Measurements from ENCODE around the gene DAPK1. TPM values are rescaled to one million over a fixed set of nuclear protein-coding genes. Genes with fewer than 3 reads are reported as not detected.

DAPK1 gene
- total and polyA plus RNA-seq, 11 donors, result 1.0 to 52.5 (median 2.3) TPM

DNA sequence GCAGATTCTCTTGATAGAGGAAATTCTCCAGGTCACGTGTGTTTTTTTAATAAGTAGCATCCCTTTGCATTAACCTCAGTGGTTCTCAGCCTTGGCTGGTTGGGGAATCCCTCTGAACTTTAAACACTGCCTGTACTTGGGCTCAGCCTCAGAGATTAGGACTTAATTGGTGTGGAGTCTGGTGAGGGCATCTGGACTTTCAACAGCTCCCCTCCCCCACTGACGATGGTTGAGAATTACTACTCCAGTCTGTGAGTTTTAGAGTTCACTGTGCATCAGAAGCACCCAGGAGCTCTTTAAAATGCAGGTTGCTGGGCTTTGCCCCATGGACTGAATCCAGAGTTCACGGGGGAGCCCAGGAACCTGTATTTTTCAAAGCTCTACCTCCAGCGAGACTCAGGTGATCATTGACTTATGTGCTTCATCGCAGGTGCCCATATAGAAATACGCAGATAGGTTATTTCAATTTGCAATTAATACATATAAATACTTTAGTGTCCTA, 71.4 kb downstream of the DAPK1 start:
- WGBS, 4 donors, result 67 to 81% (median 76%) methylated on average over 6 of the region's 6 CpGs
- intact Hi-C loops (cut with DNase I), result no loop called here
- no peak for ATAC-seq
- TF ChIP-seq POLR2A (IDR thresholded peaks at IDR 0.05) (no peak), CTCF (IDR thresholded peaks at IDR 0.05) (no peak)
- Histone ChIP-seq H3K36me3 (no peaks in the 10 kb centered on the region), H3K27ac (peak overlapping the region in 1 of 12 donors; percentile 19), H3K27me3 (no peaks in the 10 kb centered on the region), H3K9me3 (no peaks in the 10 kb centered on the region), H3K4me1 (peaks cover 0 to 33% (median 3%) of the 10 kb centered on the region in 12 donors), H3K4me3 (no peak overlapping the region)
- no peak for DNase-seq

DNA sequence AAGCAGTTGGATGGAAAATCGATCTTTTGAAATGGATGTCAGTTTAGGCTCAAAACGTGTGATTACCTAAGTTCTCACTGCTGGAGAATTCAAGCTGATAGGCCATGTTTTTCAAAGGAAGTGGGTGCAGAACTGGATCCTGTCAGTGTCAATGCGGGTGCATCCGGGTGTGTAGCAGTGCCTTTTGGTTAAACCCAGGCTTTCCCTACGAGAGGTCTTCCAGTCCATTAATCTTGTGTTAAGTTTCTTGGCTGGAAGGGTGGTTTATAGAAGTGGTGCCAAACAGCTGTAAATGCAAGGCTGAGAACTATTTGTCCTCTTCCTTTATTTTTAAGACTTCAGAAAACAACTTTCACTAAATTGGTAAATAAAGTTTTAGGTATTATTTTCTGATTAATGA, 71.9 kb downstream of the DAPK1 start:
- 38 to 51% (median 41%) methylated on average over 5 of the region's 5 CpGs for WGBS, 4 donors
- H3K36me3 ChIP-seq, result no peaks in the 10 kb centered on the region
- peak in 3 of 4 donors; percentile 37 to 57 (median 49) for ATAC-seq
- no peaks in the 10 kb centered on the region for H3K27me3 ChIP-seq
- no peak overlapping the region for H3K4me3 ChIP-seq
- H3K4me1 ChIP-seq, result peaks cover 0 to 29% (median 3%) of the 10 kb centered on the region in 12 donors
- DNase-seq, result no peak
- TF ChIP-seq CTCF (IDR thresholded peaks at IDR 0.05) (no peak), POLR2A (IDR thresholded peaks at IDR 0.05) (no peak)
- H3K27ac ChIP-seq, result peak overlapping the region in 1 of 12 donors; percentile 39
- intact Hi-C loops (cut with DNase I), result no loop called here
- no peaks in the 10 kb centered on the region for H3K9me3 ChIP-seq

GRCh38 chr9:87570000-87570908, 72.6 kb downstream of the DAPK1 start:
- Histone ChIP-seq H3K4me1 (peaks cover 0 to 25% (median 3%) of the 10 kb centered on the region in 12 donors), H3K36me3 (no peaks in the 10 kb centered on the region), H3K9me3 (no peaks in the 10 kb centered on the region), H3K4me3 (no peak overlapping the region), H3K27ac (peak overlapping the region in 1 of 12 donors; percentile 39), H3K27me3 (no peaks in the 10 kb centered on the region)
- WGBS, 4 donors, result 69 to 92% (median 79%) methylated on average over 3 of the region's 3 CpGs
- intact Hi-C loops (cut with DNase I), result no loop called here
- TF ChIP-seq POLR2A (IDR thresholded peaks at IDR 0.05), result no peak
- no peak for TF ChIP-seq CTCF (IDR thresholded peaks at IDR 0.05)
- DNase-seq (no peak), ATAC-seq (no peak)

GRCh38 chr9:87572719-87573118, 75.1 kb downstream of the DAPK1 start:
- ATAC-seq, result no peak
- Histone ChIP-seq H3K36me3 (no peaks in the 10 kb centered on the region), H3K27ac (no peak overlapping the region), H3K27me3 (no peaks in the 10 kb centered on the region), H3K4me1 (peaks cover 0 to 22% (median 3%) of the 10 kb centered on the region in 12 donors), H3K4me3 (no peak overlapping the region), H3K9me3 (no peaks in the 10 kb centered on the region)
- TF ChIP-seq POLR2A (IDR thresholded peaks at IDR 0.05), result no peak
- no peak for TF ChIP-seq CTCF (IDR thresholded peaks at IDR 0.05)
- intact Hi-C loops (cut with DNase I), result no loop called here
- DNase-seq, result no peak
- 93 to 97% (median 94%) methylated on average over 6 of the region's 6 CpGs for WGBS, 4 donors
